ENCODE data around the gene C11orf98. TPM values are rescaled to one million over a fixed set of nuclear protein-coding genes. Genes with fewer than 3 reads are reported as not detected.

Gene C11orf98
- total and polyA plus RNA-seq, 2 of the 13 experiments (the other 11 are each of a cell fraction or from before 2014, with no cell fraction given), result 30.4 to 91.8 TPM

DNA sequence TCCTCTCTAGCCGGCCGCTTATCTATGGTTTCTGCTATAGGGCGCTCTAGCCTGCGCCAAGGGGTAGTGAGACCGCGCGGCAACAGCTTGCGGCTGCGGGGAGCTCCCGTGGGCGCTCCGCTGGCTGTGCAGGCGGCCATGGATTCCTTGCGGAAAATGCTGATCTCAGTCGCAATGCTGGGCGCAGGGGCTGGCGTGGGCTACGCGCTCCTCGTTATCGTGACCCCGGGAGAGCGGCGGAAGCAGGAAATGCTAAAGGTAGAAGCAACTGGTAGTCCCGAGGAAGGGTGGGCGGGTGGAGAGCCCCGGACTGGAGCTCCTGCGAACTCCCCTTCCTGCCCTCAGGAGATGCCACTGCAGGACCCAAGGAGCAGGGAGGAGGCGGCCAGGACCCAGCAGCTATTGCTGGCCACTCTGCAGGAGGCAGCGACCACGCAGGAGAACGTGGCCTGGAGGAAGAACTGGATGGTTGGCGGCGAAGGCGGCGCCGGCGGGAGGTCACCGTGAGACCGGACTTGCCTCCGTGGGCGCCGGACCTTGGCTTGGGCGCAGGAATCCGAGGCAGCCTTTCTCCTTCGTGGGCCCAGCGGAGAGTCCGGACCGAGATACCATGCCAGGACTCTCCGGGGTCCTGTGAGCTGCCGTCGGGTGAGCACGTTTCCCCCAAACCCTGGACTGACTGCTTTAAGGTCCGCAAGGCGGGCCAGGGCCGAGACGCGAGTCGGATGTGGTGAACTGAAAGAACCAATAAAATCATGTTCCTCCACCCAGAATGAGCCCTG, 6.8 kb upstream of the C11orf98 start, which contains the start of the genes LBHD1 and UQCC3 (continued):
- TF ChIP-seq ZNF674 (CRISPR knock-in tag; IDR thresholded peaks at IDR 0.05; ENCODE audit: low read depth) (no peak), ZNF724P (CRISPR knock-in tag; IDR thresholded peaks at IDR 0.05; ENCODE audit: borderline replicate concordance) (0 out of 2 replicates have a peak, but pooled peaks have one; percentile 45), MXI1 (IDR thresholded peaks at IDR 0.05; ENCODE audit: borderline replicate concordance, low read depth, low read length) (peak; percentile 24; the same call in 1 of the 3 replicates), MED1 (CRISPR knock-in tag; IDR thresholded peaks at IDR 0.05) (peak; percentile 67), HOXA5 (CRISPR knock-in tag; IDR thresholded peaks at IDR 0.05) (peak; percentile 66), ZBTB8A (CRISPR knock-in tag; IDR thresholded peaks at IDR 0.05; ENCODE audit: borderline replicate concordance, low read depth) (no peak), ZFP1 (CRISPR knock-in tag; IDR thresholded peaks at IDR 0.05) (no peak), KLF15 (CRISPR knock-in tag; IDR thresholded peaks at IDR 0.05; ENCODE audit: borderline replicate concordance) (no peak), FOXJ3 (CRISPR knock-in tag; IDR thresholded peaks at IDR 0.05; ENCODE audit: borderline replicate concordance) (no peak), PCBP1 (IDR thresholded peaks at IDR 0.05; ENCODE audit: borderline replicate concordance, low read depth, low read length) (no peak), PLRG1 (conservative IDR thresholded peaks at IDR 0.05) (no peak), MIER3 (CRISPR knock-in tag; IDR thresholded peaks at IDR 0.05; ENCODE audit: borderline replicate concordance) (no peak; the same call in 1 of the 2 replicates), TCF7L2 (IDR thresholded peaks at IDR 0.05; ENCODE audit: low read depth, low read length) (no peak), MED8 (CRISPR knock-in tag; IDR thresholded peaks at IDR 0.05; ENCODE audit: insufficient replicate concordance) (no peak), ZNF780A (CRISPR knock-in tag; IDR thresholded peaks at IDR 0.05) (no peak)
- TF ChIP-seq, protein P1, sequence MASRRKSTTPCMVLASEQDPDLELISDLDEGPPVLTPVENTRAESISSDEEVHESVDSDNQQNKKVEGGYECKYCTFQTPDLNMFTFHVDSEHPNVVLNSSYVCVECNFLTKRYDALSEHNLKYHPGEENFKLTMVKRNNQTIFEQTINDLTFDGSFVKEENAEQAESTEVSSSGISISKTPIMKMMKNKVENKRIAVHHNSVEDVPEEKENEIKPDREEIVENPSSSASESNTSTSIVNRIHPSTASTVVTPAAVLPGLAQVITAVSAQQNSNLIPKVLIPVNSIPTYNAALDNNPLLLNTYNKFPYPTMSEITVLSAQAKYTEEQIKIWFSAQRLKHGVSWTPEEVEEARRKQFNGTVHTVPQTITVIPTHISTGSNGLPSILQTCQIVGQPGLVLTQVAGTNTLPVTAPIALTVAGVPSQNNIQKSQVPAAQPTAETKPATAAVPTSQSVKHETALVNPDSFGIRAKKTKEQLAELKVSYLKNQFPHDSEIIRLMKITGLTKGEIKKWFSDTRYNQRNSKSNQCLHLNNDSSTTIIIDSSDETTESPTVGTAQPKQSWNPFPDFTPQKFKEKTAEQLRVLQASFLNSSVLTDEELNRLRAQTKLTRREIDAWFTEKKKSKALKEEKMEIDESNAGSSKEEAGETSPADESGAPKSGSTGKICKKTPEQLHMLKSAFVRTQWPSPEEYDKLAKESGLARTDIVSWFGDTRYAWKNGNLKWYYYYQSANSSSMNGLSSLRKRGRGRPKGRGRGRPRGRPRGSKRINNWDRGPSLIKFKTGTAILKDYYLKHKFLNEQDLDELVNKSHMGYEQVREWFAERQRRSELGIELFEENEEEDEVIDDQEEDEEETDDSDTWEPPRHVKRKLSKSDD (CRISPR knock-in tag; IDR thresholded peaks at IDR 0.05; ENCODE audit: low read depth), result 0 out of 2 replicates have a peak, but pooled peaks have one; percentile 41
- TF ChIP-seq, protein P2, sequence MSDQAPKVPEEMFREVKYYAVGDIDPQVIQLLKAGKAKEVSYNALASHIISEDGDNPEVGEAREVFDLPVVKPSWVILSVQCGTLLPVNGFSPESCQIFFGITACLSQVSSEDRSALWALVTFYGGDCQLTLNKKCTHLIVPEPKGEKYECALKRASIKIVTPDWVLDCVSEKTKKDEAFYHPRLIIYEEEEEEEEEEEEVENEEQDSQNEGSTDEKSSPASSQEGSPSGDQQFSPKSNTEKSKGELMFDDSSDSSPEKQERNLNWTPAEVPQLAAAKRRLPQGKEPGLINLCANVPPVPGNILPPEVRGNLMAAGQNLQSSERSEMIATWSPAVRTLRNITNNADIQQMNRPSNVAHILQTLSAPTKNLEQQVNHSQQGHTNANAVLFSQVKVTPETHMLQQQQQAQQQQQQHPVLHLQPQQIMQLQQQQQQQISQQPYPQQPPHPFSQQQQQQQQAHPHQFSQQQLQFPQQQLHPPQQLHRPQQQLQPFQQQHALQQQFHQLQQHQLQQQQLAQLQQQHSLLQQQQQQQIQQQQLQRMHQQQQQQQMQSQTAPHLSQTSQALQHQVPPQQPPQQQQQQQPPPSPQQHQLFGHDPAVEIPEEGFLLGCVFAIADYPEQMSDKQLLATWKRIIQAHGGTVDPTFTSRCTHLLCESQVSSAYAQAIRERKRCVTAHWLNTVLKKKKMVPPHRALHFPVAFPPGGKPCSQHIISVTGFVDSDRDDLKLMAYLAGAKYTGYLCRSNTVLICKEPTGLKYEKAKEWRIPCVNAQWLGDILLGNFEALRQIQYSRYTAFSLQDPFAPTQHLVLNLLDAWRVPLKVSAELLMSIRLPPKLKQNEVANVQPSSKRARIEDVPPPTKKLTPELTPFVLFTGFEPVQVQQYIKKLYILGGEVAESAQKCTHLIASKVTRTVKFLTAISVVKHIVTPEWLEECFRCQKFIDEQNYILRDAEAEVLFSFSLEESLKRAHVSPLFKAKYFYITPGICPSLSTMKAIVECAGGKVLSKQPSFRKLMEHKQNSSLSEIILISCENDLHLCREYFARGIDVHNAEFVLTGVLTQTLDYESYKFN (CRISPR knock-in tag; conservative IDR thresholded peaks at IDR 0.05), result no peak; the same call in 1 of the 2 replicates
- TF ChIP-seq, protein P3, sequence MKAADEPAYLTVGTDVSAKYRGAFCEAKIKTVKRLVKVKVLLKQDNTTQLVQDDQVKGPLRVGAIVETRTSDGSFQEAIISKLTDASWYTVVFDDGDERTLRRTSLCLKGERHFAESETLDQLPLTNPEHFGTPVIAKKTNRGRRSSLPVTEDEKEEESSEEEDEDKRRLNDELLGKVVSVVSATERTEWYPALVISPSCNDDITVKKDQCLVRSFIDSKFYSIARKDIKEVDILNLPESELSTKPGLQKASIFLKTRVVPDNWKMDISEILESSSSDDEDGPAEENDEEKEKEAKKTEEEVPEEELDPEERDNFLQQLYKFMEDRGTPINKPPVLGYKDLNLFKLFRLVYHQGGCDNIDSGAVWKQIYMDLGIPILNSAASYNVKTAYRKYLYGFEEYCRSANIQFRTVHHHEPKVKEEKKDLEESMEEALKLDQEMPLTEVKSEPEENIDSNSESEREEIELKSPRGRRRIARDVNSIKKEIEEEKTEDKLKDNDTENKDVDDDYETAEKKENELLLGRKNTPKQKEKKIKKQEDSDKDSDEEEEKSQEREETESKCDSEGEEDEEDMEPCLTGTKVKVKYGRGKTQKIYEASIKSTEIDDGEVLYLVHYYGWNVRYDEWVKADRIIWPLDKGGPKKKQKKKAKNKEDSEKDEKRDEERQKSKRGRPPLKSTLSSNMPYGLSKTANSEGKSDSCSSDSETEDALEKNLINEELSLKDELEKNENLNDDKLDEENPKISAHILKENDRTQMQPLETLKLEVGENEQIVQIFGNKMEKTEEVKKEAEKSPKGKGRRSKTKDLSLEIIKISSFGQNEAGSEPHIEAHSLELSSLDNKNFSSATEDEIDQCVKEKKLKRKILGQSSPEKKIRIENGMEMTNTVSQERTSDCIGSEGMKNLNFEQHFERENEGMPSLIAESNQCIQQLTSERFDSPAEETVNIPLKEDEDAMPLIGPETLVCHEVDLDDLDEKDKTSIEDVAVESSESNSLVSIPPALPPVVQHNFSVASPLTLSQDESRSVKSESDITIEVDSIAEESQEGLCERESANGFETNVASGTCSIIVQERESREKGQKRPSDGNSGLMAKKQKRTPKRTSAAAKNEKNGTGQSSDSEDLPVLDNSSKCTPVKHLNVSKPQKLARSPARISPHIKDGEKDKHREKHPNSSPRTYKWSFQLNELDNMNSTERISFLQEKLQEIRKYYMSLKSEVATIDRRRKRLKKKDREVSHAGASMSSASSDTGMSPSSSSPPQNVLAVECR (CRISPR knock-in tag; IDR thresholded peaks at IDR 0.05; ENCODE audit: borderline replicate concordance), result peak; percentile 90; the same call in 1 of the 2 replicates

Measured in HepG2 (cell line).